Epithelial cell of proximal tubule (primary cell): ENCODE results near the gene SLC25A17. TPM values are rescaled to one million over a fixed set of nuclear protein-coding genes. Genes with fewer than 3 reads are reported as not detected.
"Not testable (repeated sequence)": the region's sequence is repeated elsewhere in the genome, so short reads cannot be mapped to it uniquely, and the experiment has no call there.

Experiments
- DNase-seq: peaks from one replicate; pipeline ENCODE4 v3.0.0-alpha.2; 2011; ENCODE audit warnings: low read depth
- H3K4me3 ChIP-seq: 2 replicates; pipeline ENCODE4 v1.5.1; 2011; ENCODE audit warnings: low read depth, mild to moderate bottlenecking, low read length
- total RNA-seq: library from RNA; depleted of rRNA; stranded (reverse); fragments of >200 nt; gene quantifications from 2 replicates; pipeline ENCODE4 v1.2.3, GENCODE V29; 2015
- TF ChIP-seq, protein P1 (sequence below): conservative IDR thresholded peaks from 2 replicates; pipeline ENCODE4 v1.5.1; 2012; ENCODE audit warnings: low read depth, mild to moderate bottlenecking, low read length

The SLC25A17 gene
- total RNA-seq, 1 donor from 2014 or later: 16.3 TPM

DNA sequence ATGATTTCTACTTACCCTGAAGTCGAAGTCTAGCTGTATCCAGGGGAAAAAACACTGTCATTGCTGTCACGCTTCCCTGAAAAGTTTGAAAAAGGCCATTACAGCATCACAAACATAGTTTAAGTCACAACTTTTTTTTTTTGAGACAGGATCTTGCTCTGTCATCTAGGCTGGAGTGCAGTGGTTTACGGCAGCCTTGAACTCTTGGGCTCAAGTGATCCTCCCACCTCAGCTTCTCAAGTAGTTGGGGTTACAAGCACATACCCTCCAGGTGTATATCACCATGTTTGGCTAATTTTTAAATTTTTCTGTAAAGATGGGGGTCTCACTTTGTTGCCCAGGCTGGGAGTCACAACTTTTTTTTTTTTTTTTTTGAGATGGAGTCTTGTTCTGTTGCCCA is 20.1 kb downstream of the SLC25A17 start:
- TF ChIP-seq, protein P1, sequence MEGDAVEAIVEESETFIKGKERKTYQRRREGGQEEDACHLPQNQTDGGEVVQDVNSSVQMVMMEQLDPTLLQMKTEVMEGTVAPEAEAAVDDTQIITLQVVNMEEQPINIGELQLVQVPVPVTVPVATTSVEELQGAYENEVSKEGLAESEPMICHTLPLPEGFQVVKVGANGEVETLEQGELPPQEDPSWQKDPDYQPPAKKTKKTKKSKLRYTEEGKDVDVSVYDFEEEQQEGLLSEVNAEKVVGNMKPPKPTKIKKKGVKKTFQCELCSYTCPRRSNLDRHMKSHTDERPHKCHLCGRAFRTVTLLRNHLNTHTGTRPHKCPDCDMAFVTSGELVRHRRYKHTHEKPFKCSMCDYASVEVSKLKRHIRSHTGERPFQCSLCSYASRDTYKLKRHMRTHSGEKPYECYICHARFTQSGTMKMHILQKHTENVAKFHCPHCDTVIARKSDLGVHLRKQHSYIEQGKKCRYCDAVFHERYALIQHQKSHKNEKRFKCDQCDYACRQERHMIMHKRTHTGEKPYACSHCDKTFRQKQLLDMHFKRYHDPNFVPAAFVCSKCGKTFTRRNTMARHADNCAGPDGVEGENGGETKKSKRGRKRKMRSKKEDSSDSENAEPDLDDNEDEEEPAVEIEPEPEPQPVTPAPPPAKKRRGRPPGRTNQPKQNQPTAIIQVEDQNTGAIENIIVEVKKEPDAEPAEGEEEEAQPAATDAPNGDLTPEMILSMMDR: no peak
- DNase-seq: no peak
- H3K4me3 ChIP-seq: no peak overlapping the region

GRCh38 chr22:40797427-40797826 is 21.7 kb downstream of the SLC25A17 start:
- H3K4me3 ChIP-seq: no peak overlapping the region
- DNase-seq: no peak
- TF ChIP-seq, protein P1: no peak

- TF ChIP-seq, protein P1: no peak
- DNase-seq: no peak
- H3K4me3 ChIP-seq: no peak overlapping the region
Observed at GRCh38 chr22:40792451-40792850, 26.7 kb downstream of the SLC25A17 start.

- no peak for DNase-seq
- TF ChIP-seq, protein P1: no peak
- H3K4me3 ChIP-seq: no peak overlapping the region
Observed at GRCh38 chr22:40791241-40791640, 27.9 kb downstream of the SLC25A17 start.

DNA sequence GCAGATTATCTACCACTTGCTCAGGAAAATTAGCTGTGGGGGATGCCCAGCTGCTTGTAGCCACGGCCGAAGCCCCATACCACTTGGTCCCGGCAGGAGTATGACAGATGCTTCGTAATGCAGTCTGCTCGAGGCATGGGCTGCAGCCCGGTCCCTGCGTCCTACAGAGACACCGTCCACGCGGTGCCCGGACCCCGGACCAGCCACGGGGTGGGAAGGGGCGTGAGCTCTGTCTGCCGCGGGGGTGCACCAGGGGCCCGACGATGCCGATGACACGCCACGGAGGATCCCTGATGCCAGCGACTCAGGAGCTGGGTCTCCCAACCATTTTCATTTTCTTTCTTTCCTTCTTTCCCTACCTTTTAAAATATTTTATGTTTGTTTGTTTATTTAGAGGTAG is 30.0 kb downstream of the SLC25A17 start:
- no peak for DNase-seq
- no peak overlapping the region for H3K4me3 ChIP-seq
- TF ChIP-seq, protein P1: no peak

DNA sequence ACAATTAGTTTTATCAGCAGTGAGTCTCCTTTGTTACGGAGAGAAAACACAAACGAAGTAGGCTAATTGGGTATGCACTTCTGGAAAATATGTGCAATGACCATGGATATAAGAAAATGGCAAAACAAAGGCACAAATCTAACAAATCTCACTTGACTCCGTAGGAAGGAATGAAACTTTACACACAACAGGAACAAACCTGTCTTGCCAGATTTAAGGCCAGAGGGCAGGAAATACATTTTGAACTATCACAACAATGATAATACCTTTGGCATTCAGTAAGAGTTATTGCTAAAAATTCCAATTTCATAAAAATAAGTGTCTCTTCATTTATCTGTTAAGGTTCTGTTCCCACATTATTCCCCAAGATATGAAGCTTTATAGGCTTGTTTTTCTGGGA is 36.6 kb downstream of the SLC25A17 start:
- no peak for DNase-seq
- no peak overlapping the region for H3K4me3 ChIP-seq
- TF ChIP-seq, protein P1: no peak

GRCh38 chr22:40781749-40782148 is 37.4 kb downstream of the SLC25A17 start:
- not testable (repeated sequence) for H3K4me3 ChIP-seq, DNase-seq

DNA sequence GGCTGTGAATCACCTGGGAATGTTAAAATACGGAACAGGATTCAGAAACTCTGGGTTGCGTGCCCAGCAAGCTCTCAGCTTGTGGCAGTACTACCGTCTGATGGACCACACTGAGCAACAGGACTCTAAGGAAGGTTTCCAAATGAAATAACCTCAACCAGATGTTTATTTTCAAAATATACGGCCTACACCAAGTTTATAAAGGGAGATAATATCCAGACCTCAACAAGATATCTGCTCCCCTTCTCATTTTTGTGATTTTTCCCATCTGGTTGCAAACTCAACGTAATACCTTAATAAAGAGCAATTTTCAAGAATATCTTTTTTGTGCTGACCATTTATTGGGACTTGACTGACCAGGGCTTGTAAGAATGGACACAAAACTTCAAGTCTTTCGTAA is 49.4 kb downstream of the SLC25A17 start:
- TF ChIP-seq, protein P1: no peak
- H3K4me3 ChIP-seq: no peak overlapping the region
- DNase-seq: no peak
